Measurements from ENCODE around the gene RARRES2. TPM values are rescaled to one million over a fixed set of nuclear protein-coding genes. Genes with fewer than 3 reads are reported as not detected.

Gene RARRES2
- polyA plus RNA-seq, 1 experiment = 6.7 TPM

GRCh38 chr7:150374026-150374425, 32.6 kb upstream of the RARRES2 start:
- ChIA-PET CTCF (interaction anchor here (2.0 kb wide), 1 partner anchor 18 kb away, joined by 4 read pairs; no protein-coding TSS in a partner anchor), POLR2A (no interaction called here)
- no peak for DNase-seq (ENCODE audit: low read depth, low spot score)
- TF ChIP-seq CTCF (IDR thresholded peaks at IDR 0.05; ENCODE audit: low read depth, low read length) = no peak
- H3K27me3 ChIP-seq (ENCODE audit: control insufficient read depth, insufficient read depth, low read length) = no peaks in the 10 kb centered on the region
- H3K4me3 ChIP-seq (ENCODE audit: low read depth, low read length) = no peak overlapping the region
- H3K27ac ChIP-seq (ENCODE audit: low read depth, low read length) = no peak overlapping the region
- H3K9me3 ChIP-seq (ENCODE audit: control insufficient read depth, insufficient read depth, low read length) = no peaks in the 10 kb centered on the region

GRCh38 chr7:150373049-150373801, 31.8 kb upstream of the RARRES2 start:
- Histone ChIP-seq H3K9me3 (ENCODE audit: control insufficient read depth, insufficient read depth, low read length) (no peaks in the 10 kb centered on the region), H3K27me3 (ENCODE audit: control insufficient read depth, insufficient read depth, low read length) (no peaks in the 10 kb centered on the region), H3K4me3 (ENCODE audit: low read depth, low read length) (no peak overlapping the region), H3K27ac (ENCODE audit: low read depth, low read length) (no peak overlapping the region)
- ChIA-PET CTCF (interaction anchor here (2.0 kb wide), 1 partner anchor 17 kb away, joined by 4 read pairs; no protein-coding TSS in a partner anchor), POLR2A (no interaction called here)
- DNase-seq (ENCODE audit: low read depth, low spot score) = no peak
- TF ChIP-seq CTCF (IDR thresholded peaks at IDR 0.05; ENCODE audit: low read depth, low read length) = no peak

- Histone ChIP-seq H3K27ac (ENCODE audit: low read depth, low read length) (no peak overlapping the region), H3K27me3 (ENCODE audit: control insufficient read depth, insufficient read depth, low read length) (no peaks in the 10 kb centered on the region), H3K9me3 (ENCODE audit: control insufficient read depth, insufficient read depth, low read length) (no peaks in the 10 kb centered on the region), H3K4me3 (ENCODE audit: low read depth, low read length) (no peak overlapping the region)
- DNase-seq (ENCODE audit: low read depth, low spot score) = no peak
- ChIA-PET CTCF (no interaction called here), POLR2A (no interaction called here)
- no peak for TF ChIP-seq CTCF (IDR thresholded peaks at IDR 0.05; ENCODE audit: low read depth, low read length)
Measured at GRCh38 chr7:150372271-150373048, 31.0 kb upstream of the RARRES2 start.

DNA sequence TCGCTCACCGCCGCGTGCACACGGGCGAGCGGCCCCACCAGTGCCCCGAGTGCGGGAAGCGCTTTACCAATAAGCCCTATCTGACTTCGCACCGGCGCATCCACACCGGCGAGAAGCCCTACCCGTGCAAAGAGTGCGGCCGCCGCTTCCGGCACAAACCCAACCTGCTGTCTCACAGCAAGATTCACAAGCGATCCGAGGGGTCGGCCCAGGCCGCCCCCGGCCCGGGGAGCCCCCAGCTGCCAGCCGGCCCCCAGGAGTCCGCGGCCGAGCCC, 30.5 kb upstream of the RARRES2 start:
- Histone ChIP-seq H3K27ac (ENCODE audit: low read depth, low read length) (no peak overlapping the region), H3K9me3 (ENCODE audit: control insufficient read depth, insufficient read depth, low read length) (no peaks in the 10 kb centered on the region), H3K27me3 (ENCODE audit: control insufficient read depth, insufficient read depth, low read length) (no peaks in the 10 kb centered on the region), H3K4me3 (ENCODE audit: low read depth, low read length) (no peak overlapping the region)
- TF ChIP-seq CTCF (IDR thresholded peaks at IDR 0.05; ENCODE audit: low read depth, low read length) = no peak
- POLR2A ChIA-PET = no interaction called here
- CTCF ChIA-PET = no interaction called here
- DNase-seq (ENCODE audit: low read depth, low spot score) = no peak
